ENCODE results near the gene FDXR. TPM values are rescaled to one million over a fixed set of nuclear protein-coding genes. Genes with fewer than 3 reads are reported as not detected.

FDXR gene
- total and polyA plus RNA-seq, 9 of the 15 experiments (the other 6 are each of a cell fraction or from before 2014, with no cell fraction given), result 0.89 to 70.7 (median 30.9) TPM

DNA sequence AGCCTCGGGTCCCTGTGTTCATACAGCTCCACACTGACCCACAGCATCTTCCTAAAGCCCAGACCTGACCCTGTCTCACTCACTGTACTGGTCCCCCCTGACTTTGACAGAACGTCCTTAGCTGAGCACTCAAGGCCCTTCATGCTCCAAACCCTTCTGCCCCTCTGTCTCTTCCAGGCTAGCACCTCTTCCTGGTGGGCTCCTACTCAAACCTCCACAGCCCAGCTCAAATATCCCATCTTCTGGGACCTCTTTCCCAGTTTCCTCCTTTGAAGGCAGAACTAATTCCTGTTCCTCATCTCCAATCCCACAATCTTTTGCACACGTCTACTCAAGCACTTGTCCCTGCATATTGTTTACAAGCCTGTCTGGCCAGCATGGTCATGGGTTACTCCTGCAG lies 21.9 kb downstream of the FDXR start:
- ChIA-PET CTCF (ENCODE audit: low intra/inter-chr PET ratio) (no interaction called here), POLR2A (interaction anchor here (0.6 to 2.5 kb wide), 5 partner anchors 8 to 17 kb away, joined by 3 to 11 read pairs (median 3); no protein-coding TSS in a partner anchor)
- WGBS (ENCODE audit: insufficient coverage, low coverage, missing lambda C conversion rate), result 6% methylated on average over 3 of the region's 3 CpGs
- no peak overlapping the region for H2AFZ ChIP-seq (ENCODE audit: low read depth, low read length)
- no peak for TF ChIP-seq PPARD (CRISPR knock-in tag; IDR thresholded peaks at IDR 0.05)
- no peak for TF ChIP-seq NBN (IDR thresholded peaks at IDR 0.05; ENCODE audit: low read depth)
- TF ChIP-seq JUN (IDR thresholded peaks at IDR 0.05; ENCODE audit: borderline replicate concordance, low read depth, low read length), result no peak
- TF ChIP-seq JUN (CRISPR knock-in tag; IDR thresholded peaks at IDR 0.05; ENCODE audit: borderline replicate concordance), result no peak
- TF ChIP-seq, protein P1, sequence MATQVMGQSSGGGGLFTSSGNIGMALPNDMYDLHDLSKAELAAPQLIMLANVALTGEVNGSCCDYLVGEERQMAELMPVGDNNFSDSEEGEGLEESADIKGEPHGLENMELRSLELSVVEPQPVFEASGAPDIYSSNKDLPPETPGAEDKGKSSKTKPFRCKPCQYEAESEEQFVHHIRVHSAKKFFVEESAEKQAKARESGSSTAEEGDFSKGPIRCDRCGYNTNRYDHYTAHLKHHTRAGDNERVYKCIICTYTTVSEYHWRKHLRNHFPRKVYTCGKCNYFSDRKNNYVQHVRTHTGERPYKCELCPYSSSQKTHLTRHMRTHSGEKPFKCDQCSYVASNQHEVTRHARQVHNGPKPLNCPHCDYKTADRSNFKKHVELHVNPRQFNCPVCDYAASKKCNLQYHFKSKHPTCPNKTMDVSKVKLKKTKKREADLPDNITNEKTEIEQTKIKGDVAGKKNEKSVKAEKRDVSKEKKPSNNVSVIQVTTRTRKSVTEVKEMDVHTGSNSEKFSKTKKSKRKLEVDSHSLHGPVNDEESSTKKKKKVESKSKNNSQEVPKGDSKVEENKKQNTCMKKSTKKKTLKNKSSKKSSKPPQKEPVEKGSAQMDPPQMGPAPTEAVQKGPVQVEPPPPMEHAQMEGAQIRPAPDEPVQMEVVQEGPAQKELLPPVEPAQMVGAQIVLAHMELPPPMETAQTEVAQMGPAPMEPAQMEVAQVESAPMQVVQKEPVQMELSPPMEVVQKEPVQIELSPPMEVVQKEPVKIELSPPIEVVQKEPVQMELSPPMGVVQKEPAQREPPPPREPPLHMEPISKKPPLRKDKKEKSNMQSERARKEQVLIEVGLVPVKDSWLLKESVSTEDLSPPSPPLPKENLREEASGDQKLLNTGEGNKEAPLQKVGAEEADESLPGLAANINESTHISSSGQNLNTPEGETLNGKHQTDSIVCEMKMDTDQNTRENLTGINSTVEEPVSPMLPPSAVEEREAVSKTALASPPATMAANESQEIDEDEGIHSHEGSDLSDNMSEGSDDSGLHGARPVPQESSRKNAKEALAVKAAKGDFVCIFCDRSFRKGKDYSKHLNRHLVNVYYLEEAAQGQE (IDR thresholded peaks at IDR 0.05; ENCODE audit: borderline replicate concordance), result no peak
- TF ChIP-seq, protein P1 (CRISPR knock-in tag; IDR thresholded peaks at IDR 0.05; ENCODE audit: low read depth), result no peak
- TF ChIP-seq TRIM28 (IDR thresholded peaks at IDR 0.05), result no peak
- no peak for TF ChIP-seq ZBED1 (IDR thresholded peaks at IDR 0.05)
- H4K20me1 ChIP-seq (replicated peaks; ENCODE audit: control insufficient read depth, insufficient read depth, low read length), result peaks cover 5% of the 10 kb centered on the region; the same call in 1 of the 2 replicates
- no peak overlapping the region for H3K4me3 ChIP-seq
- DNase-seq (ENCODE audit: extremely low read depth in 1 of 4, low spot score in 3 of 4) (no peak), FAIRE-seq (no peak), ATAC-seq (no peak)
- peaks cover 0 to 35% of the 10 kb centered on the region in 2 experiments; a peak in 2 of 5 replicates for H3K27me3 ChIP-seq (ENCODE audit: control insufficient read depth in 2 of 2, insufficient read depth in 2 of 2, low read length in 2 of 2)
- no peak overlapping the region for H3K27ac ChIP-seq (ENCODE audit: extremely low read depth, low read depth, low read length)
- H3K36me3 ChIP-seq (ENCODE audit: control insufficient read depth, insufficient read depth, low read length), result no peaks in the 10 kb centered on the region
- no TSS peak for BruUV-seq (replicated peaks)
- peaks cover 4% of the 10 kb centered on the region for H3K9me1 ChIP-seq (ENCODE audit: control insufficient read depth, insufficient read depth, low read length)
- in situ Hi-C loops (cut with MboI) (no loop called here), intact Hi-C loops (cut with micrococcal nuclease) (loop anchor here (5.0 kb wide), 1 partner anchor 109 kb away; no protein-coding TSS in a partner anchor)
- H3K9ac ChIP-seq (ENCODE audit: insufficient read depth in 1 of 2, low read depth in 2 of 2, low read length in 2 of 2), result no peak overlapping the region
- H3K4me2 ChIP-seq (ENCODE audit: insufficient read depth, low read length), result no peak overlapping the region
- no peaks in the 10 kb centered on the region for H3K79me2 ChIP-seq (ENCODE audit: control insufficient read depth, insufficient read depth, low read length)
- H3K4me1 ChIP-seq (replicated peaks in 1 of 2; ENCODE audit: control insufficient read depth in 2 of 2, insufficient read depth in 2 of 2, low read length in 2 of 2), result peaks cover 0 to 37% of the 10 kb centered on the region in 2 experiments; a peak in 2 of 5 replicates
- H3K9me3 ChIP-seq (replicated peaks; ENCODE audit: control insufficient read depth, insufficient read depth, low read depth, low read length), result no peaks in the 10 kb centered on the region
